NCI-H1092 treated with DMSO at 0.1 percent for 48 hours (cell line): ENCODE data around the gene BRWD1.

Source experiments
- DNase-seq: peaks from one replicate; lab custom pipeline; 2025; lab: John Stamatoyannopoulos, UW

The BRWD1 gene

DNA sequence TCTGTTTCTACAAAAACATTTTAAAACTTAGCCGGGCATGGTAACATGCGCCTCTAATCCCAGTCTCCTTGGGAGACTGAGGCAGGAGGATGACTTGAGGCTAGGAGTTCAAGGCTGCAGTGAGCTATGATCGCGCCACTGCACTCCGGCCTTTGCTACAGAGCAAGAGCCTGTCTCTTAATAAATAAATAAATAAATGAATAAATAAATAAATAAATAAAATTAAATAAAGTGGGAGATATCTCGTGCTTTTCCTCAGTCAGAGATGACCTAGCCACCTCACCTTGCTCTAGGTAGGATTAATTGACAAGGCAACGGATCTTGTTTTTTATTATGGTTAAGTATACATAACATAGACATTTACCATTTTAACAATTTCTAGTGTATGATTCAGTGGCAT lies 14.3 kb upstream of the BRWD1 start:
- DNase-seq, result no peak

DNA sequence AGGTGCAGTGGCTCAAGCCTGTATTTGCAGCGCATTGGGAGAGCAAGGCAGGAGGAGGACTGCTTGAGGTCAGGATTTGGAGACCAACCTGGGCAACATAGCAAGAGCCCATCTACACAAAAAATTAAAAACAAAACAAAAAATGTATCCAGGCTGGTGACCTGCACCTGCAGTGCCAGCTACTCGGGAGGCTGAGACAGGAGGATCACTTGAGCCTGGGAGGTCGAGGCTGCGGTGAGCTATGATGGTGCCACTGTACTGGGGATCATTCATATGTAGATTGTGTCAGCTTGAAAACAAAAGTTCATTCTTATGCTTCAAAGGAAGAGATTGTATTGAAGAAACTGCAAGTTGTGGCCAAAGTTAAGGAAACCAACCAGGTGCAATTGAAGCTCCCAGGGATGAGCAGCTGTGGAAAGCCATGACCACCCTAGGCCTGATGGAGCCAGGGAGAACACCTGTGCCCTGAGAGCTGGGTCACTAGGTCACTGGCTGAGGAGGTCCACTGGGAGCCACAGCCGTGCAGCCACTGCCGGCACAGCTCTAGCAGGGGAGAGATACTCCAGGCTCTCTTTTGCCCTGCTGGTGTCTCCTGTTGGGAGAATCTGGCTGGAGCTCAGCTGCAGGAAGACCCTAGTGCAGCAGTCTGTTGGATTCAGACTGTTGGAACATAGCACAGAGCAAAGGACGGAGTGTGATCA lies 13.3 kb upstream of the BRWD1 start:
- DNase-seq, result no peak

DNA sequence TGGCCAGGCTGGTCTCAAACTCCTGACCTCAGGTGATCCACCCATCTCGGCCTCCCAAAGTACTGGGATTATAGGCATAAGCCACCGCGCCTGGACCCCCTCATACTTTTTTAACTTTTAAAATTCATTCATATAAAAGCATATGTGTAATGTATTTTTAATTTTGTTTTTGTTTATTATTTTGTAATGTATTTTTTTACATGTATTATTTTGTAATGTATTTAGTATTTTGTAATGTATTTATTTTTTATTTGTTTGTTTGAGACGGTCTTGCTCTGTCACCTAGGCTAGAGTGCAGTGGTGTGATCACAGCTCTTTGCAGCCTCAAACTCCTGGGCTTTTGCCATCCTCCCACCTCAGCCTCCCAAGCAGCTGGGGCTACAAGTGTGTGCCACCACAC lies 12.0 kb upstream of the BRWD1 start:
- DNase-seq, result no peak

DNA sequence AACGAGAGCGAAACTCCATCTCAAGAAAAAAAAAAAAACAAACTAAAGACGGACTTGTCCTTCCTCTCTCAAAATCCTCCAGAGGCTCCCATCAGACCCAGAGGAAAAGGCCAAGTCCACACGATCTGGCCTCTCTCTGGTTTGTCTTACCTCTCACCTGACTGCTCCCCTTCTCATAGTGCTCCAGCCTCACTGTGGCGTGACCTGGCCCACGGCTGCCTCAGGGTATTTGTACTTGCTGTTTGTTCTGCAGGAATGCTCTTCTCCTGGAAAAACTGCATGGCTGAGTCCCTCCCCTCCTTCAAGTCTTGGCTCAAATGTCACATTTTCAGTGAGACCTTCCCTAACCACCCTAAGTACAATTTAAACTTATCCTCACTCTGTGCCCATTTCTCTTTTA lies 8.0 kb upstream of the BRWD1 start:
- DNase-seq, result no peak

DNA sequence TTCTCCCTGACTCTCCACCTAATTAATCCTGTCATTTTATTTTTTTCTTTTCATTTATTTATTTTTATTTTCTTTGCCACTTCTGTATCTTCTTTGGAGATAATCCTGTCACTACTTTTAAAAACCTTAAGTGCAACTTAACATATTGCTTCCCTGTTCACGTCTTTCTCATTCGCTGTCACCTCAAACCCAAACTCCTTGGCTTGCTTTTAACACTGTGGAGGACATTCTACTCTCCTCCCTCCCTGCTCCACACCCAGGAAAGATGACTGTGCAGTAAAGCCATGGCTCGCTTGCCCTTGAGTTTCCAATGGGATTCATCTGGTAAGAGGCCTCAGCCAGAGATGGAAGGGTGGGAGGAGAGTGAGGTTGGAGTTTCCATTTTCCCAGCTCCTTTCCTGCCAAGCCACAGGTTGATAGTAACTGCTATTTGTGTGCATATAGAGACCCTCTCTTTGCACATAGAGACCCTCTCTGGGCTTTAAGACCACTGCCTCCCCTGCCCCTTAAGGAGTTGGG lies 6.4 kb upstream of the BRWD1 start:
- no peak for DNase-seq

DNA sequence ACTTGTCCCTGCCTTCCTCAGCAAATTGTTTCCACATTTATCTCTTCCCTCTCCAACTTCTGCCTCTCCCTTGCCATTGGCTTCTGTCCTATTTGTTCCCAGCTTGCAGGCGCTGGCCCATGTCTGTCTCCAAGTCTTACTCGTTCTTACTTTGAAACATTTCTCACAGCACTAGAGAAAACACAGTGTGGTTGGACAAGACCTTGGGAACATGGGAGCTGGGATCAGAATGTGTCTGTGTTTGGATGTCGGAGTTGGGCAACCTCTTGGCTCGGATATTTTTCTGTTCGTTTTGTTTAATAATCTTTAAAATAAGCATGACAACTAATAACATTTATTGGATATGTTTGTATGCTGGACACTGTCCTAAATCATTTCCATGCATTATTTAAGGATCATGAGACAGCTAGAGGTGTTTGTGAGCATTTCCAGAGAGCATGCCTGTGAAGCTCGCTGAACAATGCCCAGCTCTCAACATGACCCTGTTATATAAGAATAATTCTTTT lies 5.9 kb upstream of the BRWD1 start:
- DNase-seq, result no peak

DNA sequence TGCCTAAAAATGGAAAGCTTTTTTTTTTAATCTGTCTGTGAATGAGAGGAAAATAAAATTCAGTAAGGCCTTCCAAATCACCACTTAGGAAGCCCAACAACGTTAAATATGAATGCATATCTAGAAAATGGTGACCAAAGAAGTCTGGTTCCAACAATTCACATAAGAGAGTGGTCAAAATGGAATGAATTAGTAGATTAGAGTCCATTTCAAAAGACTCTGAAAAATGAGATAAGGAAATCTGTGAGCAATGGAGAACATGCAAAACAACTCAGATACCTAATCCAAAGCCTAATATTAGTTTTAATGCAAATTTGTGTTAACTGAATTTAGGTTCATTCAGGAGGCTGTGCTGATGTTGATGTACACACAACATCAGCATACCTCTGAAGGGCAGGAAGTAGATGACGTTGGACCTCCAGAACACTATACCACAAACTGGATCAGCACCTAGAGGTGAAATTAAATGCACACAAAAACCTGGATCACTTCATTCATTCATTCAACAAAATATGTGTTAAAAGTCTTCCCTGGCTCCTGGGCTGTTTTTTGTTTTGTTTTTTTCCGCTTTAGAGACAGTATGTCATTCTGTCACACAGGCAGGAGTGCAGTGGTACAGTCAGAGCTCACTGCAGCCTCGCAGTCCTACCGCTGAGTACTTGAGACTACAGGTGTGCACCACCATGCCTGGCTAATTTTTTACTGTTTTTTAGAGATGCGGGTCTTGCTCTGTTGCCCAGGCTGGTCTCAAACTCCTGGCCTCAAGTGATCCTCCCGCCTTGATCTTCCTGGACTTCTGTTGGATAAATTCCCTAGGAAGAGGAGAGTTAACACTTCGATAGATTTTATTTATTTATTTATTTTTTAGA lies 4.9 kb upstream of the BRWD1 start:
- DNase-seq, result no peak

DNA sequence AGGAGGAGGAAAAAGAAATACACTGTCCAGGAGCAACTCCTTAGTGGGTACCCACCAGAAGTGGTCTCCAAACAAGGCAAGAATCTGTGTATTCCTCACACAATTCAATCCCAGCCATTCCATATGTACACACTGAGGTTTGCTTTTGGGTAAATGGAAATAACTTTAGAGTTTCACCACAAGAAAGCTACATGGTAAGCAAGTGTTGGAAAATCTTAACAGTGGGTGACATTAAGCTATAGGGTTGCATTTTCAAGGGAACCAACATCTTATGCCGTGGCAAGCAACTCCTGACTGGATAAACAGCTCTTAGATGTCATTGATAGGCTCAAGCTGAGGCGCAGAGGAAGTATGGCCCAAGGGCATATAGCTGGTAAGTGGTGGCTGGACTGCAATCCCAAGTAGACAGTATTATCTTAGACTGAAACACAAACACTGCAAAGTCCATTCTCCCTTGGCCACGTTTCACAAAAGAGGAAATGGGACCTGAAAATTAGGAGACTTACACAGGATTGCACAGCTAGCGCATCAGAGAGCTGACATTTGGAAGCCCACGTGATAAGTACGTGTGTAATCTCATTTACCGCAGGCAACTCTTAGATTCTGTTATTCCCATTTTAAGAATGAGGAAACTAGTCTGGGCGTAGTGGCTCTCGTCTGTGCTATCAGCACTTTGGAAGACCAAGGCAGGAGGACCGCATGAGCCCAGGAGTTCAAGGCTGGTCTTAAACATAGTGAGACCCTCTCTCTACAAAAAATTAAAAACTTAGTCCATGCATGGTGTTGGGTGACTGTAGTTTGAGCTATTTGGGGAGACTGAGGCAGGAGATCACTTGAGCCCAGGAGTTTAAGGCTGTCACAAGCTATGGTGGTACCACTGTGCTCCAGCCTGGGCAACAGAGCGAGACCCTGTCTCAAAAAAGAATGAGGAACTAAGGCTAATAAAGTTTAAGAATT lies 4.0 kb upstream of the BRWD1 start:
- DNase-seq, result no peak

DNA sequence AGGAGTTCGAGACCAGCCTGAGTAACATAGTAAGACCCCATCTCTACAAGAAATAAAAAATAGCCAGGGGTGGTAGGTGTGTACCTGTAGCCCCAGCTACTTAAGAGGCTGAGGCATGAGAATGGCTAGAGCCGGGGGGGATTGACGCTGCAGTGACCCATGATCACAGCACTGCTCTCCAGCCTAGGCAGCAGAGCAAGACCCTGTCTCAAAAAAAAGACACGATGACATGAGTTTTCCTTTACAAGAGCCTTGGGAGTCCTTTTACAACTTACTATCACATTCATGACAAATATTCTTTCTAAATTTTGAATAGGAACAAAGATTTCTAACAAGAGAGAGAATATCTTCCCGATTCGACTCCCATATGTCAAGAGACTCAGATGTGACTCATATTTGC lies 3.3 kb upstream of the BRWD1 start:
- DNase-seq, result no peak

DNA sequence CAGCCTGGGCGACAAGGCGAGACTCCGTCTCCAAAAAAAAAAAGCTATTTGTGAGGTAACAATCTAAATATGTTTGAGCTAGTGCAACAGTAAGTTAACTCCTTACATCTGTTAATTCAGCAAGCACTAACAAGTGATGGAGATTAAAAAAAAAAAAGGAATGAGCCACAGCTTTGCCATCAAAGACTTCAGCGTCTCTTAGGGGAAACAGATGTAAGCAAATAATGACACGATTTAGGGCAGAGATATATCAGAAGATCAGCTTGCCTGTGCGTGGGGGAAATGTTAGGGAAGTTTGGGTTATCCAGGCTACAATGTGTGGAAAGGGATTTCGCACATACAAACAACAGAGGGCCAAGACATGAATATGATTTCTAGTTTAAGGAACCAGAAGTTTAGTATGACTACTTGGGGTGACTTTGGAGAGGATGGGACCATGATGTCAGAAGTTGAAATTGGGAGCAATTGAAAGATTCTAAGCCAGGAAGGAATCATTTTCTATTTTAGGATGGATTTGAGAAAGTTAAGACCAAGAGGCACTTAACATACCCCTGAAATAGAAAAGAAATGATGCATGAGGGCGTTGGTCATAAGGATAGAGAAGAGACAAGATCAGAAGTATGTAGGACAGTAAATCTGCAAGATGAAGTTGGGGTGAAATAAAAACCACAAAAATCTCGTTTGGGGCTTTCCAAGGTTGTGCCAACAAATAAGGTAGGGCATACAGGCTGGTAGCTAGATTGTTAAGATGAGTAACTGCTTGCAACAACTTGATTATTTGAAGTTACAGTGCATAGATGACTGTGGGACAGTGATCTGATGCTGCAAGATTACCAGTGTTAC lies 2.4 kb upstream of the BRWD1 start:
- no peak for DNase-seq

DNA sequence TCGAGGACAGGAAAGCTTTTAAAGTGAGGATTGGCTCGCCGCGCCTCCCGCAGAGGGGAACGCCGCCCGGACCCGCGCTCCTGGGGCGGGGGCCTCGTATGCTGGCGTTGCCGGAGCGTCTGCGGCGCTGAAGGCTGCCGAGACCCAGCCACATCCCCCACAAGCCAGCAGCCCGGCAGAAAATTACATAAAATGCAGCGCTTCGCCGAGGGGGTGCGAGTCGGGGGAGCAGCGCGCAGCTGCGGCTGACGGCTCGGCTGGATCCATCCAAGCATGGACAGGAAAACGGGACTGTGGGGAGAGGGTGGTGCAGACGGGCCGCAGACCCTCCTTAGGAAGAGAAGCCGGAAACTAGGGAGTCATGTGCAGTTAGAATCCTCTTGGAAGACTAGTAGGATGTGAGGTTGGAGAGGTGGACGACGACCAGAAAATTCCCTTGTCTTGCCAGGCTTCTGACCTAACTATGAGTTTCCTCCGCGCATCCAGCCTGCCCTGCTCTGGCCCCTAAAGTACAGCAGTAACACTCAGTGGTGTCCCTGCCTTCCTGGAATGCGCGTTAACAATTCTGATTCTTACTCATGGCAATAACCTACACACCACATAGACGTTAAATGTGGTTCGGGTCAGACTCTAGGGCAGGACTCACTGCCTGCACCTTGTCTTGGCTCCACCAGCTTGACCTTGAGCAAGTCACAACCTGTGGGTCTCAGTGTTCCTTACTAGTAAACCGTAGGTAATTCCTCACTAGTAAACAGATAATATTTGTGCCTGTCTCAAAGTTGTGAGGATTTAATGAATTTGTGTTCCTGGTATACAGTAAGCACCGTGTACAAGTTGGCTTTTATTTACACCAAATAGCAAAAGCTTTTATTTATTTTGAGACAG lies 953 bp upstream of the BRWD1 start:
- DNase-seq, result peak; percentile 81

DNA sequence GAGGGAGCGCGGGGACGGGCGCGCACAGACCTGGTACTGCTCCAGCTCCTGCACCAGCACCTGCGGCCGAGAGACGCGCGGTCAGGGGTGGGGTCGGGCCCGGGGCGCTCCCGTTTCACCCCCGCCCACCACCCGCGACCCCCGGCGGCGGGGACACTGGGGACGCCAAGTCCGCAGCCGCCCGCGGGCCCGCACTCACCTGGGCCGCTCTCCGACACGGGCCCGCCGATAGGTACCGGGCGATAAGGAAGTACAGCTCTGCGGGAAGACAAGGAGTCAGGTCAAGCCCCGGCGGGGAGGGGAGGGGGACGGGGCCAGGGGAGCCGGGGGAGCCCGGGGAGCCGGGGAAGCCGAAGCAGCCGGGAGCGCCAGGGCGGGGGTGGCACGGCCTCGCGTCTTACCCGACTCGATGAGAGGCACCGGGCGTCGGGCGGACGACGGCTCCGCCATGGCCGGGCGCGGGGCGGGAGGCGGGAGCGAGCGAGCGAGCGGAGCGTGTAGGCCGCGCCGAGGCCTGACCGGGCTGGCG lies 326 bp downstream of the BRWD1 start:
- peak; percentile 72 for DNase-seq

DNA sequence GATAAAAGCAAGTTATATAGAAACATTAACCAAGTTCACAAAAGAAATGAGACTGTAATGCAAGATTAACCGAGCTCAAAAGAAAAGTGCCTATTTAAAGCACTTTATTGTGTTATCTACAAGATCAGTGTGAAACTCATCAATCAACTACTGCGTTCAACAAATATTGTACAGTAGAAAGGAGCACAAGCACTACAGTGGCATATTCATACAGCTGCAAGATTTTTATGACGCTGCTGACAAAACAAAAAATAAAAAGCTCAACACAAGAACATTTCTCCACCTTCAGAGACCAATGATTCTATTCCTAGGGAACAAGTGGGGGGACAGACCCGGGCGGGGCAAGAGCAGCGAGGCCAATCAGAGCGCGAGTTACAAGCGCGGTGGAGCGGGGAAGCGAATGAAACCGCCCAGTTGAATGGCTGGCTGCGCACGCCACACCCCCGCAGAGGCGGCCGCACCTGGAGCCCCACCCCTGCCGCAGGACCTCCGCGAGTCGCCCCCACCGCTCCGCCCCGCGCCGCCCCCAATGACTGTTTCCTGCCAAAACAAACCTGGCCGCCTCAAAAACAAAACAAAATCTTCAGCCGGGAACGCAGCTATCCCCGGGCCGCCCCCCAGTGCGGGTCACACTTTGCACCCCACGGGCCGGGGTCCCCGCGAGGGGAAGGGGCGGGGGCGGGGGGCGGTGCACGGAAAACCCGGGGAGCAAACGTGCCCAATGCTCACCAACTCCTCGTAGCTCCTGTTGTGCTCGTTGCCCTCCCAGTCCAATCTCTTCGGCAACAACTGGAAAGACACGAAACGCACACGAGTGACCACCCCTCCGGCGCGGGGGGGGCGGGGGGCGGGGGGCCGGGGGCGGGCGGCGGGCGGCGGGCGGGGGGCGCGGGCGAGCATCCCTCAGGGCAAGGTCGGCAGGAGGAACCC lies 1.1 kb downstream of the BRWD1 start:
- peak; percentile 95 for DNase-seq

DNA sequence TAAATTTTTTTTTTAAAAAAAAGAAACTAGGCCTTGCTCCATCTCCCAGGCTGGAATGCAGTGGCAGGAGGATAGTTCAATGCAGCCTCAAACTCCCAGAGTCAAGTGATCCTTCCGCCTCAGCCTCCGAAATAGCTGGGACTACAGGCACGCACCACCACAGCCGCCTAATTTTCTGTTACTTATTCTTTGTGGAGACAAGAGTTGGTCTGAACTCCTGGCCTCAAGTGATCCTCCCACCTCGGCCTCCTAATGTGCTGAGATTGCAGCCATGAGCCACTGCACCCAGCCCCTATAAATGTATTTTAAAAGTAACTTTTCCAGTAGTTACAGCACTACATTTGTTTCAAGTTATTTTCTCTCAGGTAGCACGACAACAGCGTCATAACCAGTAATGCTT lies 2.3 kb downstream of the BRWD1 start:
- DNase-seq, result no peak

DNA sequence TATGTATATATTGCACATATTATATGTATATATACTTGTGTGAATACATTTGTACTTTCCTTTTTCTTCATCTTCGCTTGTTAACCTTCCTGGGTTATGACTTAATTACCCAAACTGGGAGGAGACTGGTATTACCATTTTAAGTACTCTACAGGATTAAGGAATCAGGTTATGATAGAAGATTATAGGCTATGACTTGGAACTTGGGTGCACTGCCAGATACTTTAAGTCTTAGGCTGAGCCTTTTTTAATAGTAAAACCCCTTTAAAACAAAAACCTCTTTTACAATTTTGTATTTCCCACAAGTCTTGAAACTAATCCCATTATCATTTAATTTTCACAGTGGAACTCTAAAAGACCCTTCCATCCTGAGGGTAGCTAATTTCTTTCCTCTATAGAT lies 6.0 kb downstream of the BRWD1 start:
- DNase-seq, result no peak

DNA sequence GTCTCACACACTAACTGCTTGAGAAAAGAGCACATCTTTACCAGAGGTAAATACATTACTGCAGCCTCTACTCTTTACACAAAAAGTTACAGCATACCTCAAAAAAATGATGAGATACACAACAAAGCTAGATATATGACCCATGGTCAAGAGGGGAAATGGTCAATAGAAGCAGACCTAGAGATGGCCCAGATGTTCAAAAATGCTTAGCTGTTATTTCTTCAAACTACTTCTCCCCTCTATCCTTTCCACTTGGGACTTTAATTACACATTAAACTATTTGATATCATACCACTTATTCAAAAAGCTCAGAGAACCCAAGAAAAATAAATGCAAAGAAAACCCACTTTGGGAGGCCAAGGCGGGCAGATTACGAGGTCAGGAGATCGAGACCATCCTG lies 12.8 kb downstream of the BRWD1 start:
- DNase-seq, result no peak

DNA sequence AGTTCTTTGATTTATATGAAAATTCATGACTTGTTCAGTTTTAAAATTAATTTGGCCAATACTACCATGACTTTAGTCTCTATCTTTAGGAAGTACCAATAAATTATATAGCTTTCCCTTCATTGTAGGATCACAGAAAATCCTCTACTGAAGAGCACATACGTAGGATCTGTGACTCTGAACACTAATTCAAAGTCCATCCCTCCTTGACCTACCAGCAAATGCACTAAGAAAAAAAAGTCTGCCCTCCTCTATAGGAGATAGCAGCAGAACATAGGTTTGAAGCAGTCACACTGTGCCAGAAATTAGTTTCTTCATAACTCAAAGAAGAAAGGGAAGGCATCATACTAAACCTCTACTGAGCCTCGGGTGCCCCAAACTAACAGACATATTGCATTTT lies 16.5 kb downstream of the BRWD1 start:
- no peak for DNase-seq

DNA sequence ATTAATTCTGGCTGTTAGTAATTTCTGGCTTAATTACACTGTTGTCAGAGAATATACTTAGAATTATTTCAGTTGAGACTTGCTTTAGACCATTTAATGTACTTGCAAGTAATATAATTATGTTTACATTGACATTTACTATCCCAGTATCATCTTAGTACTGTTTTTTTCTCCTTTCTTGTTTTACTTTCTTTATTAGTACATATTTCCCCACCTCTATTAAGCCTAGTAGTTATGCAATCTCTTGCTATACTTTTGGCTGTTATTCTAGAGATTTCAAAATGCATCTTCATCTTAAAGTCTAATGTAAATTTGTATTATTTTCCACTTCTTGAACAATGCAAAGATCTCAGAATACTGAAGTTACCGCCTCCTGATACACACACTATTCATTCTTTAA lies 24.4 kb downstream of the BRWD1 start:
- no peak for DNase-seq

DNA sequence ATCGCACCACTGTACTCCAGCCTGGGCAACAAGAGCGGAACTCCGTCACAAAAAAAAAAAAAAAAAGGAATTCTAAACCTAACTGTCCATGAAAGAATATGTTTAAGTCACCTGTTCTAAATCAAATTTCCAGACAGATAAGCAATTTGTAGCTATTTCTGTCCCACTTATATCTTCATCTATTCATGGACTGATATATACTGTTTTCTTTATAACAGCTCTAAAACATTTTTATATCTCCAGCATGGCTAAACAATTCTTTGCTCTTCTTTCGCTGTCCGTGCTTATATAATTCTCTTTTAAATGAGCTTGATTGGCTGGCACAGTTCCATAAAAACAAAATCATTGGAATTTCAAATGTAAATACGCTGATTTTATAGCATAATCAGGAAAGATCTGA lies 30.5 kb downstream of the BRWD1 start:
- no peak for DNase-seq
